Heart right ventricle (tissue), 16 donors: Measurements from ENCODE around the gene PDE3B. TPM values are rescaled to one million over a fixed set of nuclear protein-coding genes. Genes with fewer than 3 reads are reported as not detected.
"Not testable (repeated sequence)": the region's sequence is repeated elsewhere in the genome, so short reads cannot be mapped to it uniquely, and the experiment has no call there.

ENCODE experiments used
- ATAC-seq, 8 donors: fragments of 200-7000 bp; cut with Tn5 transposase; one replicate each; pipeline ENCODE4 v1.9.1; 2020; ENCODE audit warnings: mild to moderate bottlenecking in 8 of 8, moderate library complexity in 8 of 8, moderate number of reproducible peaks in 1 of 8
- DNase-seq, 2 donors: peaks; one replicate each; pipeline ENCODE4 v3.0.0-alpha.2; 2020
- H3K27ac ChIP-seq, 10 donors: fragments of 200-600 bp; sonication (generic) in 2 of 10; one replicate each; pipeline versions ENCODE4 v1.5.0 to v1.8.0; 2020 to 2022; ENCODE audit warnings: mild to moderate bottlenecking in 3 of 10
- H3K27me3 ChIP-seq, 7 donors: fragments of 200-600 bp; one replicate each; pipeline ENCODE4 v1.8.0; 2021 to 2022; ENCODE audit warnings: mild to moderate bottlenecking in 2 of 7
- H3K36me3 ChIP-seq, 9 donors: fragments of 200-600 bp; sonication (generic) in 1 of 9; one replicate each; pipeline versions ENCODE4 v1.5.0 to v1.8.0; 2020 to 2022; ENCODE audit warnings: mild to moderate bottlenecking in 2 of 9
- H3K4me1 ChIP-seq, 9 donors: fragments of 200-600 bp; sonication (generic) in 1 of 9; one replicate each; pipeline versions ENCODE4 v1.5.0 to v1.8.0; 2020 to 2022; ENCODE audit warnings: mild to moderate bottlenecking in 4 of 9
- H3K4me3 ChIP-seq, 10 donors: fragments of 200-600 bp; sonication (generic) in 2 of 10; one replicate each; pipeline versions ENCODE4 v1.5.0 to v1.8.0; 2020 to 2022; ENCODE audit warnings: mild to moderate bottlenecking in 7 of 10, moderate library complexity in 2 of 10
- H3K9me3 ChIP-seq, 11 donors: fragments of 200-600 bp in 10 of 11; sonication (generic) in 2 of 11; one replicate each; pipeline versions ENCODE4 v1.5.0 to v1.8.0; 2013 to 2022; ENCODE audit warnings: mild to moderate bottlenecking in 2 of 11, control low read depth in 1 of 11, moderate library complexity in 1 of 11
- CTCF ChIP-seq, 9 donors: fragments of 200-600 bp; sonication (generic) in 2 of 9; IDR thresholded peaks; one replicate each; pipeline versions ENCODE4 v1.5.0 to v1.8.0; 2021 to 2022; ENCODE audit warnings: antibody characterized with exemption in 9 of 9, mild to moderate bottlenecking in 5 of 9, moderate library complexity in 1 of 9
- WGBS, 2 donors: extraction: QIAGEN DNeasy Blood & Tissue Kit; methylation state at CpG; one replicate each; pipeline ENCODE4 v1.1.7; 2013; ENCODE audit warnings: inconsistent platforms in 1 of 2; 5-methylcytosine and 5-hydroxymethylcytosine counted together
- intact Hi-C, 10 donors: fragments of 100-400 bp; cut with DNase I; formaldehyde crosslinking; loops; one replicate each; pipeline versions ENCODE4 v1.11.1 to v1.14.2; 2022
- polyA plus RNA-seq, 2 donors: library from polyadenylated mRNA; stranded (reverse); fragments of 200-250 nt; gene quantifications; one replicate each; pipeline ENCODE4 v1.2.3, GENCODE V29; 2013
- total RNA-seq, 10 donors: library from RNA; stranded (reverse); fragmentation: NEBNext Ultra II Directional in 3 of 10; extraction: Animal tissue kit (Norgen Biotek cat#: 25700) in 3 of 10; gene quantifications; one replicate each; pipeline versions ENCODE4 v1.2.1 to v1.2.4, GENCODE V29; 2021 to 2023
- donor health status: Arrhythmogenic right ventricular cardiomyopathy.
- donor health status: ischemic (EF 13 %, LVEDD 7.1; RV severe dilation, severe dysfunction).
- donor health status: healthy with polysubstance abuse.
- donor health status: DM: no; HTN: yes; CAD: no.
- donor health status: DM: no; HTN: no; CAD: no.
- donor health status: ischemic (EF 25% LVEDD 6.9; RV normal size, moderate dysfunction).
- donor health status: ischemic (EF 25% LVEDD 5.7; RV mildly dilated, moderate dysfunction).
- donor health status: healthy.
- donor health status: DM: yes; HTN: yes; CAD: no.
- donor health status: Ischemic cardiomyopathy.
- donor health status: ischemic (EF 35%, LVEDD 5.7; RV mildly dilated, moderate dysfunction).
- donor health status: nonischemic (EF 11% LVEDD 7.7; RV severe dilation, severe dysfunction).
- donor health status: DM: yes; HTN: yes; CAD: no.
- donor health status: PGD.
- donor health status: ischemic (EF 29% LVEDD 5.4; RV normal size, mild dysfunction).
- donor health status: nonischemic (EF 23%, LVEDD 6.1; RV moderate dilation, normal function).

The PDE3B gene
- total and polyA plus RNA-seq, 12 donors = 1.3 to 14.2 (median 9.0) TPM

GRCh38 chr11:14725150-14725549 lies 81.5 kb downstream of the PDE3B start:
- Histone ChIP-seq H3K9me3 (no peaks in the 10 kb centered on the region), H3K27me3 (no peaks in the 10 kb centered on the region), H3K4me3 (no peak overlapping the region), H3K4me1 (no peaks in the 10 kb centered on the region), H3K27ac (no peak overlapping the region), H3K36me3 (no peaks in the 10 kb centered on the region)
- intact Hi-C loops = no loop called here
- DNase-seq (no peak), ATAC-seq (no peak)
- no peak for TF ChIP-seq CTCF (IDR thresholded peaks at IDR 0.05)
- WGBS, 2 donors = 90 to 100% methylated on average over 1 of the region's 1 CpG

GRCh38 chr11:14727215-14727614 lies 83.6 kb downstream of the PDE3B start:
- TF ChIP-seq CTCF (IDR thresholded peaks at IDR 0.05) = no peak
- intact Hi-C loops = no loop called here

GRCh38 chr11:14727746-14728145 lies 84.1 kb downstream of the PDE3B start:
- 14 to 22% methylated on average over 1 of the region's 1 CpG for WGBS, 2 donors
- H3K36me3 ChIP-seq = no peaks in the 10 kb centered on the region
- DNase-seq = no peak
- no peak overlapping the region for H3K4me3 ChIP-seq
- H3K27ac ChIP-seq = no peak overlapping the region
- intact Hi-C loops = no loop called here
- no peak for ATAC-seq
- TF ChIP-seq CTCF (IDR thresholded peaks at IDR 0.05) = no peak
- no peaks in the 10 kb centered on the region for H3K9me3 ChIP-seq
- H3K27me3 ChIP-seq = no peaks in the 10 kb centered on the region
- no peaks in the 10 kb centered on the region for H3K4me1 ChIP-seq

More at GRCh38 chr11:14727215-14727614, 83.6 kb downstream of the PDE3B start:
- H3K4me3 ChIP-seq = no peak overlapping the region
- ATAC-seq (no peak), DNase-seq (no peak)
- H3K27ac ChIP-seq = no peak overlapping the region
- H3K9me3 ChIP-seq = no peaks in the 10 kb centered on the region
- no peaks in the 10 kb centered on the region for H3K27me3 ChIP-seq
- H3K4me1 ChIP-seq = no peaks in the 10 kb centered on the region
- H3K36me3 ChIP-seq = no peaks in the 10 kb centered on the region

GRCh38 chr11:14740539-14740938 lies 96.9 kb downstream of the PDE3B start:
- DNase-seq, H3K27ac ChIP-seq, ATAC-seq, H3K27me3 ChIP-seq, H3K4me1 ChIP-seq, H3K36me3 ChIP-seq, H3K4me3 ChIP-seq, intact Hi-C loops: not testable (repeated sequence)
- H3K9me3 ChIP-seq = peaks cover 0 to 38% (median 0%) of the 10 kb centered on the region in 11 donors
- 87 to 91% methylated on average over 2 of the region's 2 CpGs for WGBS, 2 donors

GRCh38 chr11:14741195-14741594 lies 97.6 kb downstream of the PDE3B start:
- no peak for TF ChIP-seq CTCF (IDR thresholded peaks at IDR 0.05)
- no peak for ATAC-seq
- 83 to 90% methylated on average over 3 of the region's 3 CpGs for WGBS, 2 donors

More at GRCh38 chr11:14741195-14741594, 97.6 kb downstream of the PDE3B start:
- no peak overlapping the region for H3K4me3 ChIP-seq
- no peaks in the 10 kb centered on the region for H3K36me3 ChIP-seq
- intact Hi-C loops = no loop called here
- no peak for DNase-seq
- no peaks in the 10 kb centered on the region for H3K27me3 ChIP-seq
- H3K27ac ChIP-seq = no peak overlapping the region
- no peaks in the 10 kb centered on the region for H3K4me1 ChIP-seq
- H3K9me3 ChIP-seq = peaks cover 0 to 38% (median 0%) of the 10 kb centered on the region in 11 donors
